ENCODE measurements around the gene TBC1D8.

TBC1D8 gene

DNA sequence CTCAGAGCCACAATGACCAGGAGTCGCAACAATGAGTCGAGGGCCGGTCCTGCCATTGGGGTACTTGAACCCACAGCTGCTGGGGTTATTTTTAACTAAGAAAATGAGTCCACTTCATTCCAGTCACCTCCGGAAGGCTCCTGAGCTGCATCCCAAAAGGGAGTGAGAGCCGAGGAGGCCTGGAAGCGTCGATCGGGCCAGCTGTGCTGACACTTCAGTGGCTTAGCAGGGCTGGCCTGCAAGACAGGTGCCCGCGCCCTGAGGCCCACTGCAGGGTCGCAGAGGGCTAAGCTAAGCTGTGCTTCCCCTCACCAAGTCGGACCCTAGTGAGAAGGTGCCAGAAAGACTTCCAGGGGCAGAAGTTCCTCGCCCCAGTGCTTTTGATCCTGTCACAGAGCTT is 21.1 kb downstream of the TBC1D8 start:
- TF ChIP-seq, protein P1, sequence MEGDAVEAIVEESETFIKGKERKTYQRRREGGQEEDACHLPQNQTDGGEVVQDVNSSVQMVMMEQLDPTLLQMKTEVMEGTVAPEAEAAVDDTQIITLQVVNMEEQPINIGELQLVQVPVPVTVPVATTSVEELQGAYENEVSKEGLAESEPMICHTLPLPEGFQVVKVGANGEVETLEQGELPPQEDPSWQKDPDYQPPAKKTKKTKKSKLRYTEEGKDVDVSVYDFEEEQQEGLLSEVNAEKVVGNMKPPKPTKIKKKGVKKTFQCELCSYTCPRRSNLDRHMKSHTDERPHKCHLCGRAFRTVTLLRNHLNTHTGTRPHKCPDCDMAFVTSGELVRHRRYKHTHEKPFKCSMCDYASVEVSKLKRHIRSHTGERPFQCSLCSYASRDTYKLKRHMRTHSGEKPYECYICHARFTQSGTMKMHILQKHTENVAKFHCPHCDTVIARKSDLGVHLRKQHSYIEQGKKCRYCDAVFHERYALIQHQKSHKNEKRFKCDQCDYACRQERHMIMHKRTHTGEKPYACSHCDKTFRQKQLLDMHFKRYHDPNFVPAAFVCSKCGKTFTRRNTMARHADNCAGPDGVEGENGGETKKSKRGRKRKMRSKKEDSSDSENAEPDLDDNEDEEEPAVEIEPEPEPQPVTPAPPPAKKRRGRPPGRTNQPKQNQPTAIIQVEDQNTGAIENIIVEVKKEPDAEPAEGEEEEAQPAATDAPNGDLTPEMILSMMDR (IDR thresholded peaks at IDR 0.05; ENCODE audit: control insufficient read depth, insufficient read depth, low read depth, low read length, missing control alignments): no peak
- no peak overlapping the region for H3K4me3 ChIP-seq (ENCODE audit: control insufficient read depth, low read depth, low read length)
- DNase-seq (ENCODE audit: low read depth): no peak

DNA sequence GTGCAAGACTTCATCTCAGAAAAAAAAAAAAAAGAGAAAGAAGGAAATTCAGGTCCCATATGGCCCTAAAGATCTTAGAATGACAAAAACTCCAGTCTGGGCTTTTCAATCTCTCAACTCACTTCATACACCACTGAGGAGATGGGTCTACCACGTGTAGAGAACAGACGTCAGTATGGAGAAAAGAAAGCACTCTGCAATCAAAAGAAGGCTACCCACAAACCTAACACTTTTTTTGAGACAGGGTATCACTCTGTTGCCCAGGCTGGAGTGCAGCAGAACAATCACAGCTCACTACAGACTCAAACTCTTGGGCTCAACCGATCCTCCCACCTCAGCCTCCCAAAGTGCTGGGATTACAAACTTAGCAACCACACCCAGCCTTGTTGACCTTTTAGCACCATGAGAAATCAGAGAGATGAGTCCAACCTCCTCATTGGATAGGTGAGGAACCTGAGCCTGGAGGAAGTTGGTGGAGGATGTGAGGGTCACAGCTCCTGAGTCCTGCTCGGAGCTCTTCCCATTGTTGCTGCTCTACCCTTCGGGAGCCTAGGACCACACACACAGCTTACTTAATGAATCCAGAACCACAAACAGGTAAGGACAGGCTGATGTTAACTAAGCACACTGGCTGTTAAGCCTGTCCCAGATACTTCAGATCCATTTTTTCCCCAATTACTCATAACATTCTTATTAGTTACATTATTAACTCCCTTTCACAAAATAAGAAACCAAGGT is 23.7 kb downstream of the TBC1D8 start:
- no peak overlapping the region for H3K4me3 ChIP-seq (ENCODE audit: control insufficient read depth, low read depth, low read length)
- DNase-seq (ENCODE audit: low read depth): no peak

DNA sequence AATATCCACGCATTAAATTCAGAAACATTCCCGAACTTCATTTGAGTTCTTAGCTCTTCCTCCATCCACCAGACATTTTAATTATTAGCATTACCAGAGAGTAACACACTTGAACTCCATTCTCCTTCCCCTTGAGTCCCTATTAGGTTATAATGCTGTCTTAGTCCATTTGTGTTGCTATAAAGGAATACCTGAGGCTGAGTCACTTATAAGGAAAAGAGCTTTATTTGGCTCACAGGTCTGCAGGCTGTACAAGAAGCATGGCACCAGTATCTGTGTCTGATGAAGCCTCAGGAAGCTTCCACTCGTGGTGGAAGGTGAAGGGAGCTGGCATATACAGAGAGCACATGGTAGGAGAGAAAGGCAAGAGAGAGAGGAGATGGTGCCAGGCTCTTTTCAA is 25.4 kb downstream of the TBC1D8 start:
- TF ChIP-seq, protein P1 (IDR thresholded peaks at IDR 0.05; ENCODE audit: control insufficient read depth, insufficient read depth, low read depth, low read length, missing control alignments): no peak
- DNase-seq (ENCODE audit: low read depth): no peak
- H3K4me3 ChIP-seq (ENCODE audit: control insufficient read depth, low read depth, low read length): no peak overlapping the region

More for the DNA sequence above, 23.7 kb downstream of the TBC1D8 start:
- TF ChIP-seq, protein P1 (IDR thresholded peaks at IDR 0.05; ENCODE audit: control insufficient read depth, insufficient read depth, low read depth, low read length, missing control alignments): no peak

- H3K4me3 ChIP-seq (ENCODE audit: control insufficient read depth, low read depth, low read length): no peak overlapping the region
- TF ChIP-seq, protein P1 (IDR thresholded peaks at IDR 0.05; ENCODE audit: control insufficient read depth, insufficient read depth, low read depth, low read length, missing control alignments): no peak
- no peak for DNase-seq (ENCODE audit: low read depth)
Observed at GRCh38 chr2:101125374-101125773, 25.8 kb downstream of the TBC1D8 start.

DNA sequence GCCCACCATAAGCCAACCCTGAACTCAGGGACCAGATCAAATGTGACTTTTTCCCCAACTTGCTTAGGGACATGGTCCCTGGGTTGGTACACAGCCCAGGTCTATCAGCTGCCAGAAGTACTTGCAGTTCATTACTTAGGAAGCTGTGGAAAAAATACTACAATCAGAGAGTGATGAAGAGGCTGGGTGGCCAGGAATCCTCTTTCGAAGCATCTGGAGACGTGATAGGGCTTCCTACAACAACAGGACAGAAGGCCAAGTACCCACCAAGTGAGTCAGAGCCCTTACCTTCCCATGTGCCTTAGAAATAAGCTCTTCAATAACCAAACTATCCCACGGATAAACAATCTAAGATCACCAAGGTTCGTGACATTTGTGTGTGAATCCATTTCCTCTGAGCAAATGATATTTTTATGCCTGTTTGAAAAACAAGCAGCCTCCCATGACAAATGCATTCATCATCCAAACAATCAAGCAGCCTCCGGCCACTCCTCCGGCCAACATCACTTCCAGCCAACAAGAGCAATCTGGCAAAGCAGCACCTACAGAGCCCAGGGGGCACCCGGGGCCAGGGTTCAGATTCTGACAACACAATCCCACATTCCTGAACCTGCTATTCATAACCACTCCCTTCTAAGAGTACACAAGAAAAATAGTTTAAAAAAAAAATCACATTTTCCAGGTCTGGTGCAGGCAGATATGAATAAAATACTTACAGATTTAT is 26.4 kb downstream of the TBC1D8 start:
- no peak overlapping the region for H3K4me3 ChIP-seq (ENCODE audit: control insufficient read depth, low read depth, low read length)
- TF ChIP-seq, protein P1 (IDR thresholded peaks at IDR 0.05; ENCODE audit: control insufficient read depth, insufficient read depth, low read depth, low read length, missing control alignments): no peak
- peak; percentile 67 for DNase-seq (ENCODE audit: low read depth)

GRCh38 chr2:101123795-101124471 is 27.2 kb downstream of the TBC1D8 start:
- DNase-seq (ENCODE audit: low read depth): no peak
- TF ChIP-seq, protein P1 (IDR thresholded peaks at IDR 0.05; ENCODE audit: control insufficient read depth, insufficient read depth, low read depth, low read length, missing control alignments): no peak
- no peak overlapping the region for H3K4me3 ChIP-seq (ENCODE audit: control insufficient read depth, low read depth, low read length)
